SIG-M5 treated with dmso at 0.1 percent for 504 hours (cell line): ENCODE measurements around the gene CPLX4.
"Not testable (repeated sequence)": the region's sequence is repeated elsewhere in the genome, so short reads cannot be mapped to it uniquely, and the experiment has no call there.

ENCODE experiments used
- DNase-seq: peaks from one replicate; lab custom pipeline; 2025; ENCODE audit not compliant: unreplicated experiment; lab: John Stamatoyannopoulos, UW

Gene CPLX4

DNA sequence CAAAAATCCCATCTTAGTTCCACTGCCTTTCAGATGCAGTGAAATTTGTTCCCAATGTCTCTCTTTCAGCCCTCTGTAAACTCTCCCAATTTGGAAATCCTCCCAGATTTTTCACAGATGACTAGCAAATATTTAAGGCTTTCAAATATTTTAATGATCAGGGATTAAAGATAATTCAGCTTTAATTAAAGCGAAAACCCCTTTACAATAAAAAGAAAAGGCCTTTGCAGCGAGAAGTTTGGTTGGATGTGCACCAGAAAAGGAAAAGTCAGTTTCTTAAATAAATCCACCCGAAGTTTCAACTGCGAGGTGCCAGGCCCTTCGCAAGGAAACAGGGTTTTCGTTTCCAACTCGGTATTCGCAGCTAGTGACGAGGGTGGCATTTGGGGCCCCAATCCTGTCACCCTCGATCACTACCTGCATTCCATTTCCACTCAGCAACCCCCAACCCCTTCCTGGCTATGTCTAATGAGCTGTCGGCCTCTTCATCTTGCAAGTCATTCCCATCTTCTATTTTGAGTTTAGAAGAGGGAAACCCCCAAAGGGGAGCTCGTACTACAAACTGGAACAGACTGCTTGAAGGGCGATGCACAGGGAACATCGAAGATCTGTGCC is 46.7 kb downstream of the CPLX4 start:
- no peak for DNase-seq

DNA sequence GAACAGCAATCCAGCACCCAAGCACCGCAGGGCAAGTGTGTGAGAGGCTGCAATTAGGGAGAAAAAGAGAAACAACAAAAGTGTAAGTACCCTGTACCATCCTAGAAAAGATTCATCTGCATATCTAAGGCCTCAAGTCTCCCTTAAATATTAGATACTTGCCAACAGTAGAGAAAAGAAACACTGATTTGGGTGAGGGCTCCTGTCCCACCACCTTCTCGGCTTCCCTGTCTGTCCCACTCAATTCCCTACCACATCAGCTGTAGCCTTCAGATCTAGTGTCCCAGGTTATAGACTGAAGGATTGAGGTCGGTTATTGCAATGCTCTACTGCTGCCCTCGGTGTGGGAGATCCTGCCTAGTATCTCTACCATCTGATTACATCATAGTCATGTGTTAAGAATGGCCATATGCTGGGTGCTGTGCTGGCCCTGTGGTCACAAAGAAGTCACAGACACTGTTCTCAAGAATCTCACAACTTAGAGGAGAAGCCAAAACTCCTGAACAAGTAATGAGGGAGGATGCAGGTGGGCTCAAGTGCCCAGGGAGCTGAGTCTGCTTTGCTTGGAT is 47.7 kb downstream of the CPLX4 start:
- peak; percentile 19 for DNase-seq

DNA sequence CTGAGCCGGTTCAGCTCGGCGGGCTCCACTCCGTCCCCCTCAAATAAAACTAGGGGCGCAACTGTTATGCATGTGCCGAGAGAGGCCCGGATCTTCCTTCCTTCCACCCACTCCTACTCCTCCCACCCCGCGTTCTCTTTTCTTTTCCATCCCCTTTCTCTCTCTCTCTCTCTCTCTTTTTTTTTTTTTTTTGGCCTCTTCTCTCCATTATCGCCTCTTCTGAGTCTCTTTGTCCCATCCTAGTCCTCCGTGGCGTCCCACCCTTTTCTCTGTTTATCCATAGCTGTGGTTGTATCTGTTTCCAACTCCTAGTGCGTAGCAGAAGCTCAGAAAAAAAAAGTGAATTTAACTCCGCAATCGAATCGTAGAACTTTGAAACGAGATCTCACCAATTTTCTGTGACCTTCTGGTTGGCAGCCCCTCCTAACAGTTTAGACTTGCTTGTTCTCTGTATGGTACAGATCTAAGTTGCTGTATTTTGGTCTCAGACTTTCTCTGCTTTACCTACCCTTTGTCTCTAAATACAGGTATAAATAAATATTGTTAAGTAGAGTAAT is 48.8 kb downstream of the CPLX4 start:
- DNase-seq: no peak

DNA sequence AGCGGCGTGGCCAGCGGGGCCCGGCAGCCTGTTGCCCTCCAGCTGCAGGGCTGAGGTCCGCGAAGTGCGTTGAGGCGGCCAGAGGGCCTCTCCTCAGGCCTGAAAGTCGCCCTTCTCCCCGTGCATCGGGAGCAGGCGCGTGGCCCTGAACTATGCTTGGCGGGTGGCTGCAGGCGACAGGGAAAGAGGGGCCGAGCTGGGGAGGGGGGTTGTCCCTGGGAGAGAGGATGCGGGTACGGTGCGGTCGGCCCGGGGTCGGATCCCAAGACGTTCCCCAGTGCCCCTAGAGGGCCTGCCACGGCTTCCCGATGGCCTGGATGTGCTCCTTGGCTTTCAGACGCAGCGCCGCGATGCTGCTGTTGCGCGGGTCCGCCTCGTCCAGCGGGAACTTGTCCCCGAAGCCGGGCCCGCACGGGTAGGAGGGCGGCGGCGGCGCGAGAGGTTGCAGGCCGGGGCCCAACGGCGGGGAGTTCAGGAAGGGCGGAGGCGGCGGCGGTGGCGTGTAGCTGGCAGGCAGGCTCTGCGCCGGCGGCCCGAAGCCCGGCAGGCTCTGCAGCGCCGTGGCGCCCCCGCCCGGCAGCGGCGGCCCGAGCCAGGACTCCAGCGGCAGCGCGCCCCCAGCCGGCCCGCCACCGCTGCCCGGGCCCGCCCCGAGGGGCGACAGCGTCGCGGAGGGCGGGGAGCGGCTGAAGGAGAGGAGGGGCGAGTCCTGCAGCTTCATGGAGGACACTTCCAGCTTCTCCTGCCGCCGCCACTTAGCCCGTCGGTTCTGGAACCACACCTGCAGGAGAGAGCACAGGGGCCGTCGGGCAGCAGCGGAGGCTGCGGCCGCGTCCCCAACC is 49.5 kb downstream of the CPLX4 start:
- DNase-seq: peak; percentile 16

DNA sequence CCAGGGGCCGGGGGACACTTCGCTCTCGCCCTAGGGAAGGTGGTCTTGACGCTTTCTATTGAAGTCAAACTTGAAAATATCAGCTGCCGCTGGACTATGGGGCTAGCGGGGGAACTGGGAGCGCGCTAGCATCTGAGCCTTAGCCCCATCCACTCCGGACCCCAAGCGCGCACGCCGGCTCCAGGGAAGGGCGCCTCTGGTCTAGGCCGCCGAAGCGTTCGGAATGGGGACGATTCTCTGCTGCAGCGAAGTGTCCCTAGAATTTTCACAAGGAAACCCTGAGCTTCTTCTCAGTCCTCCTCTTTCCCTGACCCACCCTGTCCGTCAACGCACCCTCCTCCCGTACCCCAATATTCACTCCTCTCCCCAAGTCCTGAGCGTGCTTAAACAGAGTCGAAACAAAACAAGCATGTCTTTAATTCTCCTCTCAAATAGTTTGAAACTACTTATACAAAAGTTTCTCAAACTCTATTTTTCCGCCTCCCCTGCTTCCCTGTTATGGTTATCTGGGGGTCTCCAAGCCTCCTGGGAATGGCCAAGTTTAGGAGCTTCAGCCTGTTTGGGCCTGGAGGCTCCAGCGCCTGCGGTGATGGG is 50.2 kb downstream of the CPLX4 start:
- no peak for DNase-seq

DNA sequence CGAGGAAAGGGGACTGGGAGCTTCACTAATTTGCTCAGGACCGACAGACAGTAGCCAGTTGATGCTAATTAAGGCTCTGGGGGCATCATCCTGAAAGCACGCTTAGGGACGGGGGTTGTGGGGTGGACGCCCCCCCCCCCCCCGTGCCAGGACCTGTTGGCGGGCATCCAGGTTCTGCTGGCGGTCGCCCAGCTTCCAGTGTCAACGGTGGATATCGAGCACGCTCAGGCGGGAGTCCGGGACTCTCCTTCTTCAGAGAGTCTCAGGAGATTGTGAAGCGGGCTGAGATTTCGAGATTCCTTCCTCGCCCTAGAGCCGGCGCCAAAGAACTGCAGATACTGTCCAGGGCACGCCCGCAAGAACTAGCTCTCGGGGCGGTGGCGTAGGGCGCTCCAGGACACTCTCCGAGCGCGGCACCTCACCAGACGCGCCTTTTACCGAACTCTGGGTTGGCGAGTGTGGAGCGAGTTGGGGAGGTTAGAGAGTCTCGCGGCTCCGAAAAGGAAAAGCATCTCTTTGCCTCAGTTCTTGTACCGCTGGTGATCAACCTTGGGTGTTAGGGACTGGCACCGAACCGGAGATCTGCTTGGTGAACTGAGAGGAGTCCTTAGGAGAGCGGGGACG is 50.8 kb downstream of the CPLX4 start:
- no peak for DNase-seq

DNA sequence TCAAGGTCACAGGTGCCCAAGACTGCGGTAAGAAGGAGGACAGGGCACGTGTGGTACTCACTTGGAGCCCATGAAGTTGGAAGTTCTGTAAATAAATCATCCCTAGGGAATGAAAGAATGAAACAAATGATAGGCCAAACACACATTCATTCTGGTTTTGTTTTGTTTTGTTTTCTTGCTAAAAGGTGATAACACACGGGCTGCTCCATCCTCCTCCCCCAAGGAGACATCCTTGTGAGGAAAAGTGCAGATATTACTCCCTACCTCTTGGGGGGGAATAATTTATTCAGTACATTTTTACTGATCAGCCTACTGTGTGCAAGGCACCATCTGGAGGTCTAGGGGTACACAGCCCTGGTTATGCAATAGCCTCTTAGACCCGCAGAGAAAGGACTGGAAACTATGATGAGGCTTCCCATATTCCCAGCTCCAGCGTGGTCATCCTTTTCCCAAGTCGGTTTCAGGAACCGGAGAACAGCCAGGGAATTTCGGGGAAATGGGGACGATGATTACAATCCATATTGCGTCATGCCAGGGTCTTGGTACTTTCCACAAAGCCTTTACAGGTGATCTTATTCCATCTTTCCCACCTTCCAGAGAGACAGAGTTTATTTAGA is 51.5 kb downstream of the CPLX4 start:
- DNase-seq: no peak

DNA sequence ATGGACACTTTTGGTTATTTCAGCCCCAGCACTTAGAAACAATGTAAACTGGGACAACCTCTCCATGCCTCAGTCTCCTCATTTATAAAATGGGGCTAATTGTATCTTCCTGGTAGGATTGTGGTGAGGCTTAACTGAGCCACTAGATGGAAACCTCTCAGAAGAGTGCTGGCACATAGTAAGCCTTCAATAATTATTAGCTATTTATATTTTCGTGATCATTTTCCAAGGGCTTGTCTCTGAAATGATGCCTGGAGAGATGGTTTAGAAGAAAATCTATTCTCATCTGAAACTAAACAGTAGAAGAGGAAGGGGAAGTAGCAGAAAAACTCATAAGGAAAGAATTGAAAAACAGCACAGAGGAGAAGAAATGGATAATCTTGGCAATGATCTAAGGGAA is 52.0 kb downstream of the CPLX4 start:
- DNase-seq: peak; percentile 23

DNA sequence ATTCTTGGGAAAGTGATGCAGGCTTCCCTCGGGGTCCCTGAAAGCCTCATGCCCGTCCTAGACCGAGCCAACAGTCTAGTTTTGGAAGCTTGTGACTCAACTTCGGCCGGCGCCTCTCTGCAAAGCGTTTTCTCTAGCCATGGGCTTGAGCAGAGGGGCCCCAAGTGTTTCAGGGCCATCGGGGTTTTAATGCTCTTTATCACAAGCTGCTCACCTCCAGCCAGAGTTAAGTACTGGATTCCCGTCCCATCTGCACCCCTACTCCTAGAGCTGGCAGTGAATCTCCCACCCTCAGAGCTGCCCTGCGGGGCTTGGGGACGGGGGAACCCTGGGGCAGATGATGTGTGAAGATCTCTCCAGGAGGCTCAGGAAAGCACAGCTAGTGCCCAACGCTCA is 52.5 kb downstream of the CPLX4 start:
- DNase-seq: no peak

DNA sequence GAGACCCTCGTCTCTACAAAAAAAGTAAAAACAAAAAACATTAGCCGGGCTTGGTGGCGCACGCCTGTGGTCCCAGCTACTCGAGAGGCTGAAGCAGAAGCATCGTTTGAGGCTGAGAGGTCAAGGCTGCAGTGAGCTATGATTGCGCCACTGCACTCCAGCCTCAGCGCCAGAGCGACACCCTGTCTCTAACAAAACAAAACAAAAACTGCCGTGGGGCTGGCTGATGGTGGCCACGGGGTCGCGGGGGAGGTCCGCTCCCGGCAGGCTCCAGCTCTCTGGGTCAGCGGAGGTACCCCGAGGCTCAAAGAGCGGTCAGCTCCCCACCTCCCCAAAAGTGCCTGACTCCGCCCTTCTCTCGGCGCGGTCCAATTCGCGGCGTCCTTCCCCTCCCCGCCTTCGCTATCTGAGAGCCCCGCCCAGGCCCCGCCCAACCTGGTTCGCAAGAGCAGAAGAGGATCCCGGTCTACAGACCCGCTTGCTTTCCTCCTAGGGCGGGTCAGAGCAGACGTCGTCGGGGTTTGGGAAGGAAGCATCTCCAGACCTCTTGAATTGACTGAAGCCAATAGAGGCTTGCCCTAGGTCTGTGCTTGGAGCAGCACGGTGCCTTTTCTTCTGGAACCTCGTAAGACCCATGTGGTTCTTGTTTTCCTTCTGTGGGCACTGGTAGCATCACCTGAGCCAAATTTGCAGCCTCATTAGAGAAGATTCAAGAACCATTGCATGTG is 53.0 kb downstream of the CPLX4 start:
- DNase-seq: no peak

DNA sequence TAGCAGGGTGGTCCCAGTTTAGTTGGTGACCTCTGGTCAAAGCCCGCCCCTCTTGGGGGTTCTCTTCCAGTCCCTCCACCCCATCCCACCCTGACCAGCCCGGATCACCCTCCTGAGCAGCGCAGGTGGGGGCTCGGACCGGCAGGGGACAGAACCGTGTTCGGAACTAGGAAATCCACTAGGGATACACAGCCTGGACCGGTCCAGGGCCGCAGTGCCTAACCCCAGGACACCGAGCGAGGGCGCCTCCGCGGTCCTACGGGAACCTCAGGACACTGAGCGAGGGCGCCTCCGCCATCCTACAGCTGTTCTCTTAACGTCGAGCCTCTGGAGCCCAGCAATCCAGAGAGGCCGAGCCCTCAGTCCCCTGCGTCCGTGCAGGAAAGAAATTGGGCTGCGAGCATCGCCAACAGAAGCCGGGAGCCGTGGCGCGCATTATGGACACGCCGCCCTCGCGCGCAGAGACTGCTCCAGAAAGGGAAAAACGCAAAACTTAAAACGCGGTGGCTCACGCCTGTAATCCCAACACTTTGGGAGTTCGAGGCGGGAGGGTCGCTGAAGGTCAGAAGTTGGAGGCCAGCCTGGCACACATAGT is 53.7 kb downstream of the CPLX4 start:
- DNase-seq: no peak

DNA sequence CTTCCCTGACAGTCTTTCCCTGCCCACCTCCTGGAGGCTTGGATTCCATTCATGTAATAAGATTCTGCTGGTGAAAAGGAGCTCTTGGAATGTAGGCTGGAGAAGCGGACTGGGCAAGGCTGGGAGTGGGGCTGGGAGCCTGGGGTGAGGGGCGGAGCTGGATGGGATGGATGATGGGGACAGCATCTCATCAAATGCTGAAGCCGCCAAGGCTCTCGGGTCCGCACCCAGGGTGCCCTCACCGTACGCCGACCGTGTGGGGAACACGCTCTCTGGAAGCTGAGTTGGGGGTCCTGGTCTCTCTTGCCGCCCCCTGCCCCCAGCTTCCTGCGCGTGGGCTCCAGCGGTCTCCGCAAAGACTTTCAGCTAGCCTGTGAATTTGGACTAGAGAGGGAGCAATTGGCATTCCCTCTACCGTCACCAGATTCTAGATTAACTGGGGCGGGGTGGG is 54.3 kb downstream of the CPLX4 start:
- no peak for DNase-seq

DNA sequence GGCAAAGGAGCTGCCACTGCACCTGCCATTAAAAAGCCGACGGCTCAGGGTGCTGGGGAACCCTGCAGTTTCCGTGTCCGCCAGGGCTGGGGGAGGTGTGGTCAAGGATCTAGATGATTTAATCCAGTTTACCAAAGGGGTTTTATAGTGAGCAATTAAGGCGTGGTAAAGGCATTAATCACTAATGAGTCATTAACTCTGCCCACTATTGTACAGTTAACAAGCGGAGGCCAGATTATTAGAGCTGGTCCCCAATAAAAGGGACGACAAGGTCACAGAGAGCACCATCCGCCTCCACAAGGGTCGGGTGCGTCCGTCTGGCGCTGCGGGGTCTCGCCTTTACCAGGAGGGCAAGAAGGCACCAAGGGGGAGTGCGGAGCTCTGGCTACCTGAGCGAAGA is 54.8 kb downstream of the CPLX4 start:
- no peak for DNase-seq

DNA sequence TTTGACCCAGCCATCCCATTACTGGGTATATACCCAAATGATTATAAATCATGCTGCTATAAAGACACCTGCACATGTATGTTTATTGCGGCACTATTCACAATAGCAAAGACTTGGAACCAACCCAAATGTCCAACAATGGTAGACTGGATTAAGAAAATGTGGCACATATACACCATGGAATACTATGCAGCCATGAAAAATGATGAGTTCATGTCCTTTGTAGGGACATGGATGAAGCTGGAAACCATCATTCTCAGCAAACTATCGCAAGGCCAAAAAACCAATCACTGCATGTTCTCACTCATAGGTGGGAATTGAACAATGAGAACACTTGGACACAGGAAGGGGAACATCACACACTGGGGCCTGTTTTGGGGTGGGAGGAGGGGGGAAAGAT is 56.2 kb downstream of the CPLX4 start:
- not testable (repeated sequence) for DNase-seq

DNA sequence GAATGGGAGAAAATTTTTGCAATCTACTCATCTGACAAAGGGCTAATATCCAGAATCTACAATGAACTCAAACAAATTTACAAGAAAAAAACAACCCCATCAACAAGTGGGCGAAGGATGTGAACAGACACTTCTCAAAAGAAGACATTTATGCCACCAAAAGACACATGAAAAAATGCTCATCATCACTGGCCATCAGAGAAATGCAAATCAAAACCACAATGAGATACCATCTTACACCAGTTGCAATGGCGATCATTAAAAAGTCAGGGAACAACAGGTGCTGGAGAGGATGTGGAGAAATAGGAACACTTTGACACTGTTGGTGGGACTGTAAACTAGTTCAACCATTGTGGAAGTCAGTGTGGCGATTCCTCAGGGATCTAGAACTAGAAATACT is 56.6 kb downstream of the CPLX4 start:
- DNase-seq: not testable (repeated sequence)

DNA sequence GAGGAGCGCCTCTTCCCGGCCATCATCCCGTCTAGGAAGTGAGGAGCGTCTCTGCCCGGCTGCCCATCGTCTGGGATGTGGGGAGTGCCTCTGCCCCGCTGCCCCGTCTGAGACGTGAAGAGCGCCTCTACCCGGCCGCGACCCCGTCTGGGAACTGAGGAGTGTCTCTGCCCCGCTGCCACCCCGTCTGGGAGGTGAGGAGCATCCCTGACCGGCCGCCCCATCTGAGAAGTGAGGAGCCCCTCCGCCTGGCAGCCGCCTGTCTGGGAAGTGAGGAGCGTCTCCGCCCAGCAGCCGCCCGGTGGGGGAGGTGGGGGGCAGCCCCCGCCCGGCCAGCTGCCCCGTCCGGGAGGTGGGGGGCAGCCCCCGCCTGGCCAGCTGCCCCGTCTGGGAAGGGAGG is 63.0 kb downstream of the CPLX4 start:
- DNase-seq: not testable (repeated sequence)

DNA sequence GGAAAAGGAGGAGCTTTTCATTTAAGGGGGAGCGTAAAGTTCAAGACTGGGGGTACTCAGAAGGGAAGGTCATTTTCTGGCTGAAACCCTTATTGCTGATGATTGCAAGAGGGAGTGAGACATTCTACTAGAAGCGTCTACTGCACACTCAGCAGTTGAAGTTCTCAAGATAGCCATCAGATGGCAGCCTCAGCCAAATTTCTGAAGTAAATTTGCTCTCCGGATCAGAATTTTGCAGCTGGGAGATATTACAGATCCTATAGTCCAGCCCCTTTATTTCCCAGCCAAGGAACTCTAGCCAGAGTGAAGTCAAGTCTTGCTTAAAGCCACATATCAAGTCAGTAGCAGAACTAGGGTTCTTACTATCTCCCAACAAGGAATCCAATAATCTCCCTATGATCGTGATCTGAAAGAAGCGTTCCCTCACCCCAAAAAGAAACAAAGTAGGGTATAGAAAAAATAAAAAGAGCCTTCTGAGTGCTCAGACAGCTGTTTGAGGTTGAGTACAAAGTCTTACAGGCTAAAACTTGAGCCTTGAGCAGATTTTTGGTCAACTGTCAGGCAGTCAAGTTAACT is 69.2 kb downstream of the CPLX4 start:
- DNase-seq: peak; percentile 56

DNA sequence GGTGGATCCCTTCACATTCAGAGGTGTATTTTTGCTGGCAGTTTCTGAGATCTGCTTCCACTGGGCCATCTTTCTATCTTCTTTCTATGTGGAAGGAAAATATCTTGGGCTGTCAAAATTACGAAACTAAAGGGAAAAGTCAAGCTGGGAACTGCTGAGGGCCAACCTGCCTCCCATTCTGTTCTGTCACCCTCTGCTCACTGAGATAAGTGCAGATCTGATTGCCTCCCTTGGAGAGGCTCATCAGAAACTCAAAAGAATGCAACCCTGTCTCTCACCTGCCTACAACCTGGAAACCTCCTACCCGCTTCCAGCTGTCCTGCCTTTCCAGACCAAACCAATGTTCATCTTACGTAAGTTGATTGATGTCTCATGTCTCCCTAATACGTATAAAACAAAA is 71.7 kb downstream of the CPLX4 start:
- no peak for DNase-seq
